Prostate gland (tissue), 2 donors: ENCODE data around the gene PMPCA. TPM values are rescaled to one million over a fixed set of nuclear protein-coding genes. Genes with fewer than 3 reads are reported as not detected.

Experiments used
- DNase-seq: peaks from one replicate; pipeline ENCODE4 v3.0.0-alpha.2; 2019; ENCODE audit warnings: low spot score
- H3K27ac ChIP-seq, 2 donors: fragments of 200-600 bp; sonication (generic); 2 replicates each; pipeline ENCODE4 v1.5.1; 2017 to 2019
- H3K27me3 ChIP-seq: fragments of 200-600 bp; sonication (generic); replicated peaks from 2 replicates; pipeline ENCODE4 v1.5.1; 2019; ENCODE audit not compliant: insufficient read depth
- H3K36me3 ChIP-seq, 2 donors: fragments of 200-600 bp; sonication (generic); 1 replicate in 1 of 2; 2 replicates in 1 of 2; pipeline versions ENCODE4 v1.5.1 to v1.8.1; 2017 to 2019
- H3K4me1 ChIP-seq: fragments of 200-600 bp; sonication (generic); replicated peaks from 2 replicates; pipeline ENCODE4 v1.5.1; 2019
- H3K4me3 ChIP-seq, 2 donors: fragments of 200-600 bp; sonication (generic); 2 replicates each; pipeline ENCODE4 v1.5.1; 2017 to 2019
- H3K9me3 ChIP-seq: fragments of 200-600 bp; sonication (generic); 2 replicates; pipeline ENCODE4 v1.5.1; 2017
- CTCF ChIP-seq, 4 experiments: fragments of 200-600 bp in 2 of 4; fragments of 450-650 bp in 2 of 4; sonication (generic) in 2 of 4; IDR thresholded peaks; 1 replicate in 3 of 4; 2 replicates in 1 of 4; pipeline ENCODE4 v1.5.1; 2016 to 2019; ENCODE audit warnings: antibody characterized with exemption in 4 of 4, mild to moderate bottlenecking in 2 of 4, moderate library complexity in 2 of 4
- POLR2A ChIP-seq: fragments of 450-650 bp; IDR thresholded peaks from one replicate; pipeline ENCODE4 v1.6.1; 2016; ENCODE audit warnings: antibody characterized with exemption, mild to moderate bottlenecking
- POLR2AphosphoS5 ChIP-seq: sonication (generic); formaldehyde crosslinking; IDR thresholded peaks from one replicate; pipeline ENCODE4 v1.6.1; 2017; ENCODE audit warnings: antibody characterized with exemption
- WGBS: methylation state at CpG from one replicate; pipeline ENCODE4 v1.1.5; 2018; 5-methylcytosine and 5-hydroxymethylcytosine counted together
- intact Hi-C: fragments of 100-400 bp; cut with DNase I; formaldehyde crosslinking; loops from one replicate; pipeline ENCODE4 v1.14.2; 2022
- total RNA-seq, 2 donors: library from RNA; depleted of rRNA; stranded (reverse); fragments of >200 nt; gene quantifications; one replicate each; pipeline ENCODE4 v1.1.0, GENCODE V29; 2016

The PMPCA gene
- total RNA-seq, 2 donors from 2014 or later = 29.2 to 58.7 TPM

- H3K27me3 ChIP-seq = no peaks in the 10 kb centered on the region
- no peaks in the 10 kb centered on the region for H3K9me3 ChIP-seq
- no peak overlapping the region for H3K27ac ChIP-seq
- TF ChIP-seq POLR2AphosphoS5 (no peak), CTCF (IDR thresholded peaks at IDR 0.05) (no peak), POLR2A (no peak)
- intact Hi-C loops = no loop called here
- peaks cover 11 to 17% of the 10 kb centered on the region in 2 donors for H3K36me3 ChIP-seq
- H3K4me3 ChIP-seq = no peak overlapping the region
- WGBS = 94% methylated on average over 12 of the region's 12 CpGs
- peaks cover 12% of the 10 kb centered on the region for H3K4me1 ChIP-seq
- DNase-seq = no peak
These were observed 12.2 kb upstream of the PMPCA start for GRCh38 chr9:136398286-136398685.

GRCh38 chr9:136399176-136400037 is 11.1 kb upstream of the PMPCA start:
- WGBS = 2% methylated on average over 33 of the region's 67 CpGs
- no peak for DNase-seq
- Histone ChIP-seq H3K36me3 (peaks cover 6 to 11% of the 10 kb centered on the region in 2 donors), H3K27ac (peak overlapping the region in 1 of 2 donors; percentile 57), H3K27me3 (no peaks in the 10 kb centered on the region), H3K4me1 (peaks cover 12% of the 10 kb centered on the region), H3K4me3 (peak overlapping the region; percentile 71 to 95), H3K9me3 (no peaks in the 10 kb centered on the region)
- intact Hi-C loops = no loop called here
- TF ChIP-seq POLR2AphosphoS5 (no peak), CTCF (IDR thresholded peaks at IDR 0.05) (no peak), POLR2A (no peak)

GRCh38 chr9:136400038-136400834 is 10.2 kb upstream of the PMPCA start, which contains the start of gene SNAPC4:
SNAPC4 (minus strand) TSS chr9:136400170; CDS start chr9:136398428, 1,742 bp downstream.
- 7% methylated on average over 55 of the region's 71 CpGs for WGBS
- TF ChIP-seq POLR2A = peak; percentile 45
- peak; percentile 75 for TF ChIP-seq POLR2AphosphoS5
- TF ChIP-seq CTCF (IDR thresholded peaks at IDR 0.05) = peak; percentile 94 to 99 (median 98)
- Histone ChIP-seq H3K27ac (peak within 1 kb of the TSS in 1 of 2 donors; percentile 57), H3K4me3 (peak within 1 kb of the TSS; percentile 71 to 95), H3K27me3 (no peaks in the 10 kb centered on the region), H3K36me3 (peaks cover 0 to 5% of the 10 kb centered on the region in 2 donors), H3K4me1 (peaks cover 12% of the 10 kb centered on the region), H3K9me3 (no peaks in the 10 kb centered on the region)
- DNase-seq = peak; percentile 73
- intact Hi-C loops = no loop called here

GRCh38 chr9:136401173-136401922 is 9.1 kb upstream of the PMPCA start:
- H3K27ac ChIP-seq = no peak overlapping the region
- H3K36me3 ChIP-seq = no peaks in the 10 kb centered on the region
- no peak for TF ChIP-seq POLR2AphosphoS5
- no peak for TF ChIP-seq POLR2A
- no peak for TF ChIP-seq CTCF (IDR thresholded peaks at IDR 0.05)
- no peak for DNase-seq
- WGBS = 94% methylated on average over 18 of the region's 18 CpGs
- no peaks in the 10 kb centered on the region for H3K9me3 ChIP-seq
- peaks cover 4% of the 10 kb centered on the region for H3K4me1 ChIP-seq
- intact Hi-C loops = no loop called here
- H3K4me3 ChIP-seq = no peak overlapping the region
- no peaks in the 10 kb centered on the region for H3K27me3 ChIP-seq
